GM12874 (cell line): ENCODE measurements around the gene YTHDC1.

ENCODE experiments used
- CTCF ChIP-seq: IDR thresholded peaks from 2 replicates; pipeline ENCODE4 v1.5.1; 2011; ENCODE audit warnings: low read depth, mild to moderate bottlenecking, control low read depth, low read length, moderate library complexity; ENCODE audit not compliant: insufficient read depth

The YTHDC1 gene

GRCh38 chr4:68283714-68284113 is 66.2 kb downstream of the YTHDC1 start:
- no peak for TF ChIP-seq CTCF

- TF ChIP-seq CTCF: no peak
Observed at GRCh38 chr4:68283095-68283494, 66.8 kb downstream of the YTHDC1 start.

- no peak for TF ChIP-seq CTCF
Observed at GRCh38 chr4:68278029-68278428, 71.9 kb downstream of the YTHDC1 start.

- TF ChIP-seq CTCF: no peak
Observed at GRCh38 chr4:68277627-68278026, 72.3 kb downstream of the YTHDC1 start.

GRCh38 chr4:68272860-68273259 is 77.0 kb downstream of the YTHDC1 start:
- no peak for TF ChIP-seq CTCF

- no peak for TF ChIP-seq CTCF
Observed at GRCh38 chr4:68272380-68272779, 77.5 kb downstream of the YTHDC1 start.

- TF ChIP-seq CTCF: peak; percentile 38; the same call in 1 of the 2 replicates
Observed at GRCh38 chr4:68271851-68272357, 78.0 kb downstream of the YTHDC1 start.
